Measurements from ENCODE around the gene SLC39A11. TPM values are rescaled to one million over a fixed set of nuclear protein-coding genes. Genes with fewer than 3 reads are reported as not detected.
"Not testable (repeated sequence)": the region's sequence is repeated elsewhere in the genome, so short reads cannot be mapped to it uniquely, and the experiment has no call there.

SLC39A11 gene
- total RNA-seq, 1 donor from 2014 or later: 21.5 TPM

DNA sequence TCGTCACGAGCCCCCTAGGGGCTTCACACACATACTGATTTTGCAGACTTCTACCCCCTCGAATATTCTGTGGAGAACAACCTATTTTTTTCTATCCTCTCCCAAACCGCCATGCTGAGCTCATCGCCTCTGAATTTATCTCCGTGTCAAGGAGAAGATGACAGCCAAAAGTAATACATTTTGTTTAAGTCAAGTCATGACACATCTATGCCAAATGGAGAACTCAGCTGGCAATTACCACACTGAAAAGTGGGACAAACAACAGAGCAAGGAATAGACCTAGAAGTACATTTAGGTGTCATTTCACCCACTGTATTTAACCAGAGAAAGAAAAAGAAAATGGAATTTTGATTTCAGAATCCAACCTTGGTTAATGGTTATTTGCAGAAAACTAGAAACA lies 260.2 kb downstream of the SLC39A11 start:
- Mint-ChIP-seq H3K27me3 (ENCODE audit: low read depth, unreplicated experiment) (no peaks in the 10 kb centered on the region), H3K4me3 (ENCODE audit: unreplicated experiment) (no peak overlapping the region)

DNA sequence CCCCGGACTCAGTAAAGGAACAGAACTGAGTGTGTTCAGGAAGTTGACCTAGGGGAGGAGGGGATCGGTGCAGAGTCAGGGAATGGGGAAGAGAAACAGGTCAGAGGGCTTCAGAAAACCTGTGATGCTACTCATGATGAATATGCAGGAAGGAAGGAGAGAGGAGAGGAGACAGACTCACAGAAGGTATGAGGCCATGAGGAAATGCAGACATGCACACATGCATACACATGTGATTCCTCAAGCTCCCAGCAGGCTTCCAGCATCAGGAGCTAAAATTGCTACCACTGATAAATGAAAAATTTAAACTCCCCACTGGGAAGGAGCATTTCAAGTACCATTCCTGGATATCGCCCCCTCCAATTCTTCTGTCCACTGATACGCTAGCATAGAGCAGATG lies 262.6 kb downstream of the SLC39A11 start:
- Histone ChIP-seq H4K20me1 (ENCODE audit: insufficient read depth, low read length) (no peaks in the 10 kb centered on the region), H3K9ac (ENCODE audit: low read length) (no peak overlapping the region), H2AFZ (ENCODE audit: low read depth, low read length) (no peak overlapping the region), H3K4me2 (ENCODE audit: low read length) (no peak overlapping the region), H3K4me1 (ENCODE audit: insufficient read depth, low read length) (no peaks in the 10 kb centered on the region), H3K36me3 (ENCODE audit: insufficient read depth, low read length) (no peaks in the 10 kb centered on the region), H3K79me2 (ENCODE audit: insufficient read depth, low read length) (no peaks in the 10 kb centered on the region), H3K4me3 (ENCODE audit: insufficient read depth, low read depth, low read length) (no peak overlapping the region), H3K27ac (ENCODE audit: low read depth, low read length) (no peak overlapping the region), H3K9me3 (ENCODE audit: insufficient read depth, low read depth, low read length) (peaks cover 4% of the 10 kb centered on the region), H3K27me3 (ENCODE audit: insufficient read depth, low read length) (no peaks in the 10 kb centered on the region)
- H3K27me3 Mint-ChIP-seq (ENCODE audit: low read depth, unreplicated experiment): no peaks in the 10 kb centered on the region
- no peak overlapping the region for H3K27ac Mint-ChIP-seq (ENCODE audit: unreplicated experiment)
- H3K4me1 Mint-ChIP-seq (ENCODE audit: low read depth, unreplicated experiment): peaks cover 2% of the 10 kb centered on the region
- no peak overlapping the region for H3K4me3 Mint-ChIP-seq (ENCODE audit: unreplicated experiment)
- no peak for FAIRE-seq
- peaks cover 15% of the 10 kb centered on the region for H3K36me3 Mint-ChIP-seq (ENCODE audit: low read depth, unreplicated experiment)
- no peak for DNase-seq (ENCODE audit: low read depth)
- TF ChIP-seq EZH2 (IDR thresholded peaks at IDR 0.05; ENCODE audit: insufficient read depth, low read length): no peak
- no peak for TF ChIP-seq CTCF (IDR thresholded peaks at IDR 0.05; ENCODE audit: insufficient read depth, low read depth, low read length)
- peaks cover 19% of the 10 kb centered on the region for H3K9me3 Mint-ChIP-seq (ENCODE audit: unreplicated experiment)

More for the DNA sequence above, 260.2 kb downstream of the SLC39A11 start:
- Histone ChIP-seq H2AFZ (ENCODE audit: low read depth, low read length) (no peak overlapping the region), H3K4me3 (ENCODE audit: insufficient read depth, low read depth, low read length) (no peak overlapping the region), H3K79me2 (ENCODE audit: insufficient read depth, low read length) (no peaks in the 10 kb centered on the region), H4K20me1 (ENCODE audit: insufficient read depth, low read length) (no peaks in the 10 kb centered on the region), H3K27me3 (ENCODE audit: insufficient read depth, low read length) (no peaks in the 10 kb centered on the region), H3K4me1 (ENCODE audit: insufficient read depth, low read length) (no peaks in the 10 kb centered on the region), H3K4me2 (ENCODE audit: low read length) (no peak overlapping the region), H3K27ac (ENCODE audit: low read depth, low read length) (no peak overlapping the region), H3K9me3 (ENCODE audit: insufficient read depth, low read depth, low read length) (no peaks in the 10 kb centered on the region), H3K9ac (ENCODE audit: low read length) (no peak overlapping the region), H3K36me3 (ENCODE audit: insufficient read depth, low read length) (no peaks in the 10 kb centered on the region)
- FAIRE-seq (no peak), DNase-seq (ENCODE audit: low read depth) (no peak)
- H3K36me3 Mint-ChIP-seq (ENCODE audit: low read depth, unreplicated experiment): peaks cover 6% of the 10 kb centered on the region
- H3K4me1 Mint-ChIP-seq (ENCODE audit: low read depth, unreplicated experiment): peaks cover 2% of the 10 kb centered on the region
- H3K9me3 Mint-ChIP-seq (ENCODE audit: unreplicated experiment): peaks cover 2% of the 10 kb centered on the region
- TF ChIP-seq EZH2 (IDR thresholded peaks at IDR 0.05; ENCODE audit: insufficient read depth, low read length) (no peak), CTCF (IDR thresholded peaks at IDR 0.05; ENCODE audit: insufficient read depth, low read depth, low read length) (no peak)
- H3K27ac Mint-ChIP-seq (ENCODE audit: unreplicated experiment): no peak overlapping the region

GRCh38 chr17:72826602-72827001 lies 265.9 kb downstream of the SLC39A11 start:
- H3K79me2 ChIP-seq (ENCODE audit: insufficient read depth, low read length): no peaks in the 10 kb centered on the region
- Mint-ChIP-seq H3K36me3 (ENCODE audit: low read depth, unreplicated experiment) (peaks cover 30% of the 10 kb centered on the region), H3K4me1 (ENCODE audit: low read depth, unreplicated experiment) (peaks cover 2% of the 10 kb centered on the region), H3K27me3 (ENCODE audit: low read depth, unreplicated experiment) (no peaks in the 10 kb centered on the region), H3K27ac (ENCODE audit: unreplicated experiment) (no peak overlapping the region), H3K9me3 (ENCODE audit: unreplicated experiment) (peaks cover 34% of the 10 kb centered on the region), H3K4me3 (ENCODE audit: unreplicated experiment) (no peak overlapping the region)
- TF ChIP-seq CTCF (IDR thresholded peaks at IDR 0.05; ENCODE audit: insufficient read depth, low read depth, low read length) (peak; percentile 25), EZH2 (IDR thresholded peaks at IDR 0.05; ENCODE audit: insufficient read depth, low read length) (no peak)
- H3K4me2 ChIP-seq (ENCODE audit: low read length): no peak overlapping the region
- H3K9ac ChIP-seq (ENCODE audit: low read length): no peak overlapping the region
- H3K9me3 ChIP-seq (ENCODE audit: insufficient read depth, low read depth, low read length): peaks cover 4% of the 10 kb centered on the region
- FAIRE-seq (no peak), DNase-seq (ENCODE audit: low read depth) (peak; percentile 47)
- no peaks in the 10 kb centered on the region for H3K4me1 ChIP-seq (ENCODE audit: insufficient read depth, low read length)
- H2AFZ ChIP-seq (ENCODE audit: low read depth, low read length): no peak overlapping the region
- no peaks in the 10 kb centered on the region for H3K36me3 ChIP-seq (ENCODE audit: insufficient read depth, low read length)
- H3K27me3 ChIP-seq (ENCODE audit: insufficient read depth, low read length): no peaks in the 10 kb centered on the region
- no peak overlapping the region for H3K27ac ChIP-seq (ENCODE audit: low read depth, low read length)
- H4K20me1 ChIP-seq (ENCODE audit: insufficient read depth, low read length): no peaks in the 10 kb centered on the region
- H3K4me3 ChIP-seq (ENCODE audit: insufficient read depth, low read depth, low read length): no peak overlapping the region

GRCh38 chr17:72826059-72826458 lies 266.4 kb downstream of the SLC39A11 start:
- not testable (repeated sequence) for FAIRE-seq; H2AFZ ChIP-seq (ENCODE audit: low read depth, low read length); H3K27ac Mint-ChIP-seq (ENCODE audit: unreplicated experiment); H3K27me3 Mint-ChIP-seq (ENCODE audit: low read depth, unreplicated experiment); H3K79me2 ChIP-seq (ENCODE audit: insufficient read depth, low read length); H4K20me1 ChIP-seq (ENCODE audit: insufficient read depth, low read length); H3K27ac ChIP-seq (ENCODE audit: low read depth, low read length); DNase-seq (ENCODE audit: low read depth); H3K27me3 ChIP-seq (ENCODE audit: insufficient read depth, low read length); H3K36me3 ChIP-seq (ENCODE audit: insufficient read depth, low read length); H3K4me2 ChIP-seq (ENCODE audit: low read length); H3K4me3 ChIP-seq (ENCODE audit: insufficient read depth, low read depth, low read length); H3K9ac ChIP-seq (ENCODE audit: low read length); H3K4me1 Mint-ChIP-seq (ENCODE audit: low read depth, unreplicated experiment); H3K4me3 Mint-ChIP-seq (ENCODE audit: unreplicated experiment); H3K9me3 ChIP-seq (ENCODE audit: insufficient read depth, low read depth, low read length); H3K4me1 ChIP-seq (ENCODE audit: insufficient read depth, low read length)
- H3K36me3 Mint-ChIP-seq (ENCODE audit: low read depth, unreplicated experiment): peaks cover 30% of the 10 kb centered on the region
- H3K9me3 Mint-ChIP-seq (ENCODE audit: unreplicated experiment): peaks cover 34% of the 10 kb centered on the region

Measured in astrocyte (in vitro differentiated cells and primary cell).